Measurements from ENCODE around the gene STAP2. TPM values are rescaled to one million over a fixed set of nuclear protein-coding genes. Genes with fewer than 3 reads are reported as not detected.

STAP2 gene
- total and polyA plus RNA-seq, 10 of the 15 experiments (the other 5 are each of a cell fraction or from before 2014, with no cell fraction given): 0.84 to 22.4 (median 15.2) TPM

DNA sequence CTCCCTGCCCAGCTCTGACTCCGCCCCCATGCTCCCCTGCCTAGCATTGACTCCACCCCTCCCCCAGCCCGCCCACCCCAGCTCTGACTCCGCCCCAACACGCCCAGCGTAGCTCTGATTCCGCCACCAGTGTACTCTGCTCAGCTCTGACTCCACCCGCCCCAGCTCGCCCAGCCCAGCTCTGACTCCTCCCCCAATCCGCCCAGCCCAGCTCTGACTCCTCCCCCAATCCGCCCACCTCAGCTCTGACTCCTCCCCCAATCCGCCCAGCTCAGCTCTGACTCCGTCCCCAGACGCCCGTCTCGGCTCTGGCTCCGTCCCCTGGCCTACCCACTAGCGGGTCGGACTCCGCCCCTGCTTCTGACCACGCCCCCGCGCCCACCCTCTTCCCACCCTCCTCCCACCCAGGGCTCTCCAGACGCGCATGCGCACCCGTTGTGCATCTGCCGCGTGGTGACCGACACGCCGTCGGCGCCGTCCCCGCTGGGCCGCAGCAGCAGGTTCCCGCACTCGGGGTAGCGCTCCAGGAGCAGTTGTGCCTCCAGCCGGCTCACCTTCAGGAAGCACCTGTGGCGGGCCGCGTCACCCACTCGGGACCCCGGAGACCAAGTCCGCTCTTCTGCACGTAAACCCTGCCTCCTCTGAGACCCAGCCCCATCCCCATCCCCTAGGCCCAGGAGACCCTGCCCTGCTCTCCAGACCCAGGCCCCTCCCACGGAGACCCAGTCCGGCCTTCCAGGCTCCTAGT lies 10.2 kb downstream of the STAP2 start:
- intact Hi-C loops (cut with micrococcal nuclease; ENCODE audit: unreplicated experiment) (no loop called here), in situ Hi-C loops (cut with MboI) (no loop called here)
- H4K20me1 ChIP-seq (ENCODE audit: control insufficient read depth, insufficient read depth): no peaks in the 10 kb centered on the region
- H3K36me3 ChIP-seq (ENCODE audit: control insufficient read depth in 2 of 2, insufficient read depth in 2 of 2, low read length in 1 of 2): no peaks in the 10 kb centered on the region
- peak; percentile 92 for ATAC-seq
- 6% methylated on average over 32 of the region's 49 CpGs for WGBS (ENCODE audit: insufficient coverage, insufficient replicate concordance, low lambda C conversion rate, missing lambda C conversion rate)
- peak overlapping the region; percentile 55 for H3K9ac ChIP-seq (ENCODE audit: control insufficient read depth, insufficient read depth, low read length)
- no peak overlapping the region for H3K27ac ChIP-seq (ENCODE audit: control insufficient read depth, insufficient read depth)
- peak overlapping the region; percentile 75 for H3K4me3 ChIP-seq
- peak overlapping the region; percentile 40 for H2AFZ ChIP-seq (ENCODE audit: control insufficient read depth, low read depth, low read length)
- H3K27me3 ChIP-seq (replicated peaks in 1 of 2; ENCODE audit: control insufficient read depth in 2 of 2, insufficient read depth in 2 of 2, low read length in 1 of 2): no peaks in the 10 kb centered on the region
- ChIA-PET POLR2A (interaction anchor here (1.0 kb wide), 2 partner anchors 14 to 74 kb away, joined by 3 to 17 read pairs; partner anchors contain the start of genes CHAF1A and MPND), RAD21 (ENCODE audit: unreplicated experiment) (interaction anchor here (0.8 to 1.0 kb wide), 4 partner anchors 10 to 96 kb away, joined by 3 to 12 read pairs (median 4); partner anchors contain the start of genes CHAF1A, MPND and STAP2), CTCF (interaction anchor here (0.7 to 1.2 kb wide), 3 partner anchors 15 to 65 kb away, joined by 3 to 5 read pairs (median 5); partner anchors contain the start of gene MPND), SMC1A (ENCODE audit: uncharacterized antibody, unreplicated experiment) (interaction anchor here (0.5 kb wide), 1 partner anchor 15 kb away, joined by 3 read pairs; the partner anchor contains the start of gene MPND)
- no peaks in the 10 kb centered on the region; the same call in 1 of the 2 replicates for H3K79me2 ChIP-seq (ENCODE audit: control insufficient read depth, insufficient read depth, low read length)
- no TSS peak for BruUV-seq (replicated peaks)
- FAIRE-seq: peak; percentile 89
- peak; percentile 75 for DNase-seq (ENCODE audit: low read depth, low spot score)
- H3K4me1 ChIP-seq (ENCODE audit: control insufficient read depth, insufficient read depth, low read length): peaks cover 8% of the 10 kb centered on the region; the same call in 1 of the 2 replicates
- H3K9me3 ChIP-seq (replicated peaks; ENCODE audit: control insufficient read depth, insufficient read depth, low read length): no peaks in the 10 kb centered on the region; the same call in 2 of the 3 replicates
- H3K4me2 ChIP-seq (ENCODE audit: control insufficient read depth, insufficient read depth): peak overlapping the region; percentile 75; the same call in 1 of the 2 replicates
- TF ChIP-seq POLR2A (IDR thresholded peaks at IDR 0.05; ENCODE audit: low read depth, low read length): peak; percentile 88
- TF ChIP-seq, protein P1, sequence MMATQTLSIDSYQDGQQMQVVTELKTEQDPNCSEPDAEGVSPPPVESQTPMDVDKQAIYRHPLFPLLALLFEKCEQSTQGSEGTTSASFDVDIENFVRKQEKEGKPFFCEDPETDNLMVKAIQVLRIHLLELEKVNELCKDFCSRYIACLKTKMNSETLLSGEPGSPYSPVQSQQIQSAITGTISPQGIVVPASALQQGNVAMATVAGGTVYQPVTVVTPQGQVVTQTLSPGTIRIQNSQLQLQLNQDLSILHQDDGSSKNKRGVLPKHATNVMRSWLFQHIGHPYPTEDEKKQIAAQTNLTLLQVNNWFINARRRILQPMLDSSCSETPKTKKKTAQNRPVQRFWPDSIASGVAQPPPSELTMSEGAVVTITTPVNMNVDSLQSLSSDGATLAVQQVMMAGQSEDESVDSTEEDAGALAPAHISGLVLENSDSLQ (IDR thresholded peaks at IDR 0.05): peak; percentile 50
- no peak for TF ChIP-seq GATAD2B (conservative IDR thresholded peaks at IDR 0.05; ENCODE audit: low read depth)
- TF ChIP-seq, protein P2, sequence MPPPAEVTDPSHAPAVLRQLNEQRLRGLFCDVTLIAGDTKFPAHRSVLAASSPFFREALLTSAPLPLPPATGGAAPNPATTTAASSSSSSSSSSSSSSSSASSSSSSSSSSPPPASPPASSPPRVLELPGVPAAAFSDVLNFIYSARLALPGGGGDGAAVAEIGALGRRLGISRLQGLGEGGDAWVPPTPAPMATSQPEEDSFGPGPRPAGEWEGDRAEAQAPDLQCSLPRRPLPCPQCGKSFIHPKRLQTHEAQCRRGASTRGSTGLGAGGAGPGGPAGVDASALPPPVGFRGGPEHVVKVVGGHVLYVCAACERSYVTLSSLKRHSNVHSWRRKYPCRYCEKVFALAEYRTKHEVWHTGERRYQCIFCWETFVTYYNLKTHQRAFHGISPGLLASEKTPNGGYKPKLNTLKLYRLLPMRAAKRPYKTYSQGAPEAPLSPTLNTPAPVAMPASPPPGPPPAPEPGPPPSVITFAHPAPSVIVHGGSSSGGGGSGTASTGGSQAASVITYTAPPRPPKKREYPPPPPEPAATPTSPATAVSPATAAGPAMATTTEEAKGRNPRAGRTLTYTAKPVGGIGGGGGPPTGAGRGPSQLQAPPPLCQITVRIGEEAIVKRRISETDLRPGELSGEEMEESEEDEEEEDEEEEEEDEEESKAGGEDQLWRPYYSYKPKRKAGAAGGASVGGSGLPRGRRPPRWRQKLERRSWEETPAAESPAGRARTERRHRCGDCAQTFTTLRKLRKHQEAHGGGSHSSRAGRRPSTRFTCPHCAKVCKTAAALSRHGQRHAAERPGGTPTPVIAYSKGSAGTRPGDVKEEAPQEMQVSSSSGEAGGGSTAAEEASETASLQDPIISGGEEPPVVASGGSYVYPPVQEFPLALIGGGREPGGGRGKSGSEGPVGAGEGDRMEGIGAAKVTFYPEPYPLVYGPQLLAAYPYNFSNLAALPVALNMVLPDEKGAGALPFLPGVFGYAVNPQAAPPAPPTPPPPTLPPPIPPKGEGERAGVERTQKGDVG (CRISPR knock-in tag; IDR thresholded peaks at IDR 0.05): no peak
- TF ChIP-seq, protein P3, sequence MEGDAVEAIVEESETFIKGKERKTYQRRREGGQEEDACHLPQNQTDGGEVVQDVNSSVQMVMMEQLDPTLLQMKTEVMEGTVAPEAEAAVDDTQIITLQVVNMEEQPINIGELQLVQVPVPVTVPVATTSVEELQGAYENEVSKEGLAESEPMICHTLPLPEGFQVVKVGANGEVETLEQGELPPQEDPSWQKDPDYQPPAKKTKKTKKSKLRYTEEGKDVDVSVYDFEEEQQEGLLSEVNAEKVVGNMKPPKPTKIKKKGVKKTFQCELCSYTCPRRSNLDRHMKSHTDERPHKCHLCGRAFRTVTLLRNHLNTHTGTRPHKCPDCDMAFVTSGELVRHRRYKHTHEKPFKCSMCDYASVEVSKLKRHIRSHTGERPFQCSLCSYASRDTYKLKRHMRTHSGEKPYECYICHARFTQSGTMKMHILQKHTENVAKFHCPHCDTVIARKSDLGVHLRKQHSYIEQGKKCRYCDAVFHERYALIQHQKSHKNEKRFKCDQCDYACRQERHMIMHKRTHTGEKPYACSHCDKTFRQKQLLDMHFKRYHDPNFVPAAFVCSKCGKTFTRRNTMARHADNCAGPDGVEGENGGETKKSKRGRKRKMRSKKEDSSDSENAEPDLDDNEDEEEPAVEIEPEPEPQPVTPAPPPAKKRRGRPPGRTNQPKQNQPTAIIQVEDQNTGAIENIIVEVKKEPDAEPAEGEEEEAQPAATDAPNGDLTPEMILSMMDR (IDR thresholded peaks at IDR 0.05 in 2 of 3, conservative IDR thresholded peaks at IDR 0.05 in 1 of 3; ENCODE audit: control insufficient read depth in 2 of 3, extremely low read depth in 1 of 3, insufficient read depth in 1 of 3, low read depth in 3 of 3, low read length in 3 of 3): no peak; a peak in 1 of 6 replicates
- TF ChIP-seq, protein P4, sequence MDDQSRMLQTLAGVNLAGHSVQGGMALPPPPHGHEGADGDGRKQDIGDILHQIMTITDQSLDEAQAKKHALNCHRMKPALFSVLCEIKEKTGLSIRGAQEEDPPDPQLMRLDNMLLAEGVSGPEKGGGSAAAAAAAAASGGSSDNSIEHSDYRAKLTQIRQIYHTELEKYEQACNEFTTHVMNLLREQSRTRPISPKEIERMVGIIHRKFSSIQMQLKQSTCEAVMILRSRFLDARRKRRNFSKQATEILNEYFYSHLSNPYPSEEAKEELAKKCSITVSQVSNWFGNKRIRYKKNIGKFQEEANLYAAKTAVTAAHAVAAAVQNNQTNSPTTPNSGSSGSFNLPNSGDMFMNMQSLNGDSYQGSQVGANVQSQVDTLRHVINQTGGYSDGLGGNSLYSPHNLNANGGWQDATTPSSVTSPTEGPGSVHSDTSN (IDR thresholded peaks at IDR 0.05; ENCODE audit: insufficient replicate concordance, low read depth, low read length): peak; percentile 86
- TF ChIP-seq ZNF207 (IDR thresholded peaks at IDR 0.05; ENCODE audit: borderline replicate concordance): no peak
- no peak for TF ChIP-seq NR2C1 (IDR thresholded peaks at IDR 0.05)
- peak; percentile 99 for TF ChIP-seq SP1 (IDR thresholded peaks at IDR 0.05; ENCODE audit: low read depth, low read length)
- TF ChIP-seq EGR1 (IDR thresholded peaks at IDR 0.05; ENCODE audit: borderline replicate concordance in 1 of 2, low read depth in 2 of 2, low read length in 2 of 2): peak in 1 of 2 experiments; percentile 47; a peak in 1 of 3 replicates
- TF ChIP-seq BHLHE40 (IDR thresholded peaks at IDR 0.05; ENCODE audit: borderline replicate concordance in 1 of 2, low read depth in 2 of 2, low read length in 1 of 2): peak in 1 of 2 experiments; percentile 20; a peak in 1 of 4 replicates
- TF ChIP-seq TARDBP (IDR thresholded peaks at IDR 0.05; ENCODE audit: borderline replicate concordance): peak; percentile 95; the same call in 1 of the 2 replicates
- TF ChIP-seq TBL1XR1 (IDR thresholded peaks at IDR 0.05; ENCODE audit: low read depth, low read length): peak; percentile 53; the same call in 1 of the 2 replicates
- TF ChIP-seq, protein P5, sequence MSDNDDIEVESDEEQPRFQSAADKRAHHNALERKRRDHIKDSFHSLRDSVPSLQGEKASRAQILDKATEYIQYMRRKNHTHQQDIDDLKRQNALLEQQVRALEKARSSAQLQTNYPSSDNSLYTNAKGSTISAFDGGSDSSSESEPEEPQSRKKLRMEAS (IDR thresholded peaks at IDR 0.05; ENCODE audit: low read depth, low read length): peak; percentile 80

Measured in GM12878 (cell line).